GM12875 (cell line): ENCODE measurements around the gene XKR8.

Source experiments
- H3K4me3 ChIP-seq: one replicate; pipeline ENCODE4 v1.5.1; 2011; ENCODE audit warnings: low read depth, low read length, control low read depth
- CTCF ChIP-seq: IDR thresholded peaks from 2 replicates; pipeline ENCODE4 v1.5.1; 2011; ENCODE audit warnings: low read depth, mild to moderate bottlenecking, control low read depth, inconsistent platforms, low read length, moderate library complexity, borderline replicate concordance; ENCODE audit not compliant: insufficient read depth

XKR8 gene

GRCh38 chr1:28010969-28011368 lies 51.2 kb downstream of the XKR8 start:
- no peak overlapping the region for H3K4me3 ChIP-seq
- no peak for TF ChIP-seq CTCF
